Choroid plexus epithelial cell (primary cell): ENCODE results near the gene ARHGEF37.

ENCODE experiments used
- DNase-seq: peaks from one replicate; pipeline ENCODE4 v3.0.0-alpha.2; 2010; ENCODE audit warnings: low read depth
- H3K4me3 ChIP-seq: 2 replicates; pipeline ENCODE4 v1.5.1; 2011; ENCODE audit warnings: low read depth, mild to moderate bottlenecking, control low read depth, low read length, moderate library complexity
- TF ChIP-seq, protein P1 (sequence below): conservative IDR thresholded peaks from 2 replicates; pipeline ENCODE4 v1.5.1; 2011; ENCODE audit warnings: low read depth, mild to moderate bottlenecking, control low read depth, inconsistent platforms, low read length, moderate library complexity

ARHGEF37 gene

GRCh38 chr5:149638546-149639241, 57.4 kb downstream of the ARHGEF37 start:
- TF ChIP-seq, protein P1, sequence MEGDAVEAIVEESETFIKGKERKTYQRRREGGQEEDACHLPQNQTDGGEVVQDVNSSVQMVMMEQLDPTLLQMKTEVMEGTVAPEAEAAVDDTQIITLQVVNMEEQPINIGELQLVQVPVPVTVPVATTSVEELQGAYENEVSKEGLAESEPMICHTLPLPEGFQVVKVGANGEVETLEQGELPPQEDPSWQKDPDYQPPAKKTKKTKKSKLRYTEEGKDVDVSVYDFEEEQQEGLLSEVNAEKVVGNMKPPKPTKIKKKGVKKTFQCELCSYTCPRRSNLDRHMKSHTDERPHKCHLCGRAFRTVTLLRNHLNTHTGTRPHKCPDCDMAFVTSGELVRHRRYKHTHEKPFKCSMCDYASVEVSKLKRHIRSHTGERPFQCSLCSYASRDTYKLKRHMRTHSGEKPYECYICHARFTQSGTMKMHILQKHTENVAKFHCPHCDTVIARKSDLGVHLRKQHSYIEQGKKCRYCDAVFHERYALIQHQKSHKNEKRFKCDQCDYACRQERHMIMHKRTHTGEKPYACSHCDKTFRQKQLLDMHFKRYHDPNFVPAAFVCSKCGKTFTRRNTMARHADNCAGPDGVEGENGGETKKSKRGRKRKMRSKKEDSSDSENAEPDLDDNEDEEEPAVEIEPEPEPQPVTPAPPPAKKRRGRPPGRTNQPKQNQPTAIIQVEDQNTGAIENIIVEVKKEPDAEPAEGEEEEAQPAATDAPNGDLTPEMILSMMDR, result no peak
- H3K4me3 ChIP-seq, result no peak overlapping the region
- no peak for DNase-seq

- DNase-seq, result no peak
Observed at GRCh38 chr5:149639737-149640136, 58.4 kb downstream of the ARHGEF37 start.

DNA sequence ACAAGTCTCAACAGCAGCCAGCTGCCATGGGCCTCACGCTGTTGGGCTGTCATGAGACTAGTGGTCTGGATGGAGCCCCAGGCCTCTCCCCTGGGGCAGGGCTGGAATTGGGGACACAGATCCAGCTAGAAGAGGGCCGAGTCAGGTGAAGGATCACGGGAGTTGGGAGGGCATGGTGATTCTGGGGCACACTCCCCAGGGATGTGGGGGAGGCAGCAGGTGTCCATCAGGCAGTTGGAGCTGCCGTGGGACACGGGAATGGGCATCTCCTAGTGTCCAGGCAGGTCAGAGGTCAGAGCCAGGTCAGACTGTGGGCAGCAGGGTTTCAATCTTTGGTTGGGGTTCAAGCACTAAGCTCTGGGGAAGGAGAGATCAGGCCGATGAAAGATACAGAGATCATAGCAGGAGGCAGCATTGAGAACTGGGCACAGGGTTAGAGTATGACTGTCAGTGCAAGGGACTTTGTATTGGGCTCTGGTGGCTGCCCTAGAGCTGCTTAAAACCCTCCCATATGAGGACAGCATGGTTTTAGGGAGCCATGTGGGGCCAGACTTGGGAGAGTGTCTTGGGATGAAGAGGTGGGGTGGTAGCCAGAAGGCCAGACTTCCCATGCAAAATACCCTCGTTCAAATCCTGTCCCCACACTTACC, 59.2 kb downstream of the ARHGEF37 start:
- DNase-seq, result no peak
- H3K4me3 ChIP-seq, result no peak overlapping the region
- TF ChIP-seq, protein P1, result no peak

More at GRCh38 chr5:149639737-149640136, 58.4 kb downstream of the ARHGEF37 start:
- no peak overlapping the region for H3K4me3 ChIP-seq
- TF ChIP-seq, protein P1, result no peak

DNA sequence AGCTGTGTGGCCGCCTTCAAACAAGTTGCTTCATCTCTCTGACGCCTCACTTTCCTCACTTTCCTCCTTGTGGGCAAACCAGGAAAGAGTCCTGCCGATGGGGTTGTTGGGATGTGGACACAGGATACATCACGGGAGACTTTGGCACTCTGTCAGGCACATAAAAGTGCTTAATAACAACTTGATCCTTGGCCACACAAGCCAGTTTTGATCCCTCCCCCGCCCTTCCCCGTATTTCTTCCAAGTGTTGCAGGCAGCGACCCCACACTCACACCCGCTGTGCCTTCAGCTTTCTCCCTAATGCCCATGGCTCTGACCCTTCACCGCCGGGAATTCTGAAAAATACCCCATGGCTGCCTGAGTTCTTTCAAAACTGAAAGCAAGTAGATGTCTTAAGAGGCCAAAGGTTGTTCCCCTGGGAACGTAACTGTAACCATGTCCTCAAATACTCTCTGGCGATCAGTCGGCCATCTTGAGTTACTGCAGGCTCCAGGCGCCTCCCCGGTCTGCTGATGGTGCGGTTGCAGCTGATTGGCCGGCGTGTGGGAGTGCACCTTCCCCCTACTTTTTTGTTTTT, 59.8 kb downstream of the ARHGEF37 start:
- DNase-seq, result peak; percentile 84
- H3K4me3 ChIP-seq, result no peak overlapping the region
- TF ChIP-seq, protein P1, result no peak

GRCh38 chr5:149641600-149641999, 60.3 kb downstream of the ARHGEF37 start:
- TF ChIP-seq, protein P1, result no peak
- DNase-seq, result no peak
- H3K4me3 ChIP-seq, result no peak overlapping the region

GRCh38 chr5:149643781-149644180, 62.5 kb downstream of the ARHGEF37 start:
- H3K4me3 ChIP-seq, result no peak overlapping the region
- TF ChIP-seq, protein P1, result no peak
- DNase-seq, result no peak
